NCI-H2196 treated with DMSO at 0.1 percent for 48 hours (cell line): ENCODE measurements around the gene EPC1.
"Not testable (repeated sequence)": the region's sequence is repeated elsewhere in the genome, so short reads cannot be mapped to it uniquely, and the experiment has no call there.

ENCODE experiments used
- DNase-seq: peaks from one replicate; lab custom pipeline; 2025; ENCODE audit not compliant: unreplicated experiment; lab: John Stamatoyannopoulos, UW

EPC1 gene

GRCh38 chr10:32241946-32242345, 105.0 kb downstream of the EPC1 start:
- DNase-seq, result no peak

DNA sequence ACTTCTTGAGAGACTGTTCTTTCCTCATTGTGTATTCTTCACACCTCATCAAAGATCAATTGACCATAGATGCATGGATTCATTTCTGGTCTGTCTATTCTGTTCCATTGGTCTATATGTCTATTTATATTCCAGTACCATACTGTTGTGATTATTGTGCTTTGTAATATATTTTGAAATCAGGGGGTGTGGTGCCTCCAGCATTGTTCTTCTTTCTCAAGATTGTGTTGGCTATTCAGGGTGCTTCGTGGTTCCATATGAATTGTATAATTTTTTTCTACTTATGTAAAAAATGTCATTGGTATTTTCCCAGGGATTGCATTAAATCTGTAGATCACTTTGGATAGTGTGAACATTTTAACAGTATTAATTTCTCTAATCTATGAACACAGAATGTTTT, 106.5 kb downstream of the EPC1 start:
- DNase-seq, result no peak

- DNase-seq, result no peak
Observed at GRCh38 chr10:32239769-32240168, 107.2 kb downstream of the EPC1 start.

DNA sequence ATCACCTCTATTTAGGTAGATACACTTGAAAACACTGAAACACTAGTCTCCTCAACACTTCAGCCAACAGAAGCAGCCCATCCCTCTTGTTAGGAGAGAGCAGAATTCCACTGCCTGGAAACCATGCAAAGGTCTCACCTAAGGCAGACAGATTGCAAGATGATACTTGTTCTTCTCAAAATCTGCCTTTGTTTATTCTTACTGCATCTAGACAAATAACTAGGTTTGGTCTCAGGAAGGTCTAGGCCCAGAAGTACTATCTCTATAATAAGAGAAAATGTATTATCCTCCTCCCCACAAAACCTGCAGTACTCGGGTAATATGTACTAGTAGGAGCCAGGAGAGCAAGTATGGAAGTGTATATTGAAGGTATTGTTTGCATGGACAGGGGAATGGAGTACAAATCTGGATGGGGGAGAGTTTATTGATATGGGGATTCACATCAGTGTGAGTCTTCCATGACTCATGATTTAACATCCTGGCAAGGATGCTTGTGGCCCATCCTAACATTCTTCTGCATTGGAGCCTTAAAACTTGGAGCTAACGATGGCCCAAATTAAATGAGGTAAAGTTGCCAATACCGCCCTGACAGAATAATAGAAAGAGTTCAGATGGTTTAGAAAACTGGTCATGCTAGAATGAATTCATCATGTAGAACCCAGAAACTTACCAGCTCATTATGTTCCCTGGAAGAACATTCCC, 109.2 kb downstream of the EPC1 start:
- DNase-seq, result no peak

GRCh38 chr10:32234471-32234870, 112.5 kb downstream of the EPC1 start:
- DNase-seq, result no peak

- DNase-seq, result not testable (repeated sequence)
Observed at GRCh38 chr10:32233375-32233774, 113.6 kb downstream of the EPC1 start.

- DNase-seq, result no peak
Observed at GRCh38 chr10:32232378-32232777, 114.6 kb downstream of the EPC1 start.

DNA sequence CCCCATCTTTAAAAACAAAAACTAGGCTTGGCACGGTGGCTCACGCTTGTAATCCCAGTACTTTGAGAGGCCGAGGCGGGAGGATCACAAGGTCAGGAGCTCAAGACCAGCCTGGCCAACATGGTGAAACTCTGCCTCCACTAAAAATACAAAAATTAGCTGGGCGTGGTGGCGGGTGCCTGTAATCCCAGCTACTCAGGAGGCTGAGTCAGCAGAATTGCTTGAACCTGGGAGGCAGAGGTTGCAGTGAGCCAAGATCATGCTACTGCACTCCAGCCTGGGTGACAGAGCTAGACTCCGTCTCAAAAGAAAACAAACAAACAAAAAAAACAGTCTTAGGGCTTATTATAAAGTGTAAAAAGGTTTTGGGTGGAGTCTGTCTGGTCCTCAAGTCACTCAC, 117.2 kb downstream of the EPC1 start:
- not testable (repeated sequence) for DNase-seq

DNA sequence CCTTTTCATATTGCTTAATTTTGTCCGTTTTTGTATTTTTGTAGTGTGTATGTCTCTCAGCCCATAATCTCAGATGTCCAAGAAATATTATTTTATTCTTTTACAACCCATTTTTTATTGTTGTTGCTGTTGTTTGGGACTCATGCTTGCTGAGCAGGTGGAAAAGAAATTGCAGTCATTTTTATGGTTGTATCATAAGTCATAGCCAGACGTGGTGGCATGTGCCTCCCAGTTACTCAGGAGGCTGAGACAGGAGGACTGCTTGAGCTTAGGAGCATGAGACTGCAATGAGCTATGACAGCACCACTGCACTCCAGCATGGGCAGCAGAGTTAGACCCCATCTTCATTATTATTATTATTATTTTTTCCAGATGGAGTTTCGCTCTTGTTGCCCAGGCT, 117.8 kb downstream of the EPC1 start:
- no peak for DNase-seq

GRCh38 chr10:32227802-32228201, 119.2 kb downstream of the EPC1 start:
- DNase-seq, result no peak

- no peak for DNase-seq
Observed at GRCh38 chr10:32226624-32227023, 120.3 kb downstream of the EPC1 start.

DNA sequence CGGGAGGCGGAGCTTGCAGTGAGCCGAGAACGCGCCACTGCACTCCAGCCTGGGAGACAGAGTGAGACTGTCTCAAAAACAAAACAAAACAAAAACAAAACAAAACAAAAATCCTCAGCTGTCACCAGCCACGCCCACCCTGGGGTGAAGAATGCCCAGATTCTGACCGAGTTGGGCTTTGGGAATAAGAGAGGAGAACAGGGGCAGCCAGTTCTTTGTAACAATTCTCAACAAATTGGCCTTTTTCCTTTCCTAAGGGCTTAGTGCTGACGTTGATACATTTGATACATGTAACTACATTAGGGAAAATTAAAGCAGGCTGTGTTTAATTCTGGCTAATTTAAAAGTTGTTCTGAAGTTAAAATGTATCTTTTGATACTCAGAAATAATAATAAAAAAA, 121.0 kb downstream of the EPC1 start:
- DNase-seq, result no peak

DNA sequence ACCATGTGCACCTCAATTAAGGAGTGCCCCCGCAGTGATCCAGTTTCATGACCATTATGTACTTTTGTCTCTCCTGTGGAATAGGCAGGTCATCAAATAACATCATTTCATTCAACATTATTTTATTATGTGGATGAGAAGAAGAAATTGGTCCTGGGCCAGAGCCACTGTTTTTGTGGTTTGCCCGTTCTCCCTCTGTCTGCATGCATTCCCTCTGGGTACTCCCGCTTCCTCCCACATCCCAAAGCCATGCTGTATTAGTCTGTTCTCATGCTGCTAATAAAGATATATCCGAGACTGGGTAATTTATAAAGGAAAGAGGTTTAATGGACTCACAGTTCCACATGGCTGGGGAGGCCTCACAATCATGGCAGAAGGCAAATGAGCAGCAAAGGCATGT, 124.6 kb downstream of the EPC1 start:
- DNase-seq, result not testable (repeated sequence)

DNA sequence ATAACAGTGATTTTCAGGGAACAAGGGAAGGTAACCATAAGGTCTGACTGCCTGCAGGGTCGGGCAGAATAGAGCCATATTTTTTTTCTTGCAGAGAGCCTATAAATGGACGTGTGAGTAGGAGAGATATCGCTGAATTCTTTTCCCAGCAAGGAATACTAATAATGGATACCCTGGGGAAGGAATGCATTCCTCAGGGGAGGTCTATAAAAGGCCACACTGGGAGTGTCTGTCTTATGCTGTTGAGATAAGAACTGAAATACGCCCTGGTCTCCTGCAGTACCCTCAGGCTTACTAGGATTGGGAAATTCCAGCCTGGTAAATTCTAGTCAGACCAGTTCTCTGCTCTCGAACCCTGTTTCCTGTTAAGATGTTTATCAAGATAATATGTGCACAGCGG, 127.8 kb downstream of the EPC1 start:
- DNase-seq, result not testable (repeated sequence)

- not testable (repeated sequence) for DNase-seq
Observed at GRCh38 chr10:32218206-32219044, 128.5 kb downstream of the EPC1 start.
